NCI-H2029 (cell line): ENCODE results near the gene GNAT3.

ENCODE experiments used
- DNase-seq: peaks from one replicate; lab custom pipeline; 2025; lab: John Stamatoyannopoulos, UW

Gene GNAT3

DNA sequence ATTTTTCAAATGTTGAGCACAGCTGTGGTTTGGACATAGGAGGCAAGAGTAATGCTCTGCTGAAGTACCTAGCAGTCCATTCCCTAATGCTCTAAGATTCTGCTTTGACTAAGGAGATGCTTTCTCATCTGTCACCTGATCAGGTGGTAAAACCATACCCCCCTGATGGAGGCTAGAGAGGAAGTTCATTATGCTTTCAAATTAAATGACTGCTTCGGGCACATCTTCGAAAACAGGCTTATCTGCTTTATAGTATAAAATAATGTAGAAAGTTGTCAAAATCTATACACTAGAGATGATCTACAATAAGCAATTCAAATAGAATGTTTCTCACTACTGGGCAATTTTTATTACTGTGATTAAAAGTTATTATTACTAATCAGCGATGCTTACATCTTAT is at the start of gene GNAT3:
TSS of gene GNAT3 (minus strand) at position 101 of the 400 bp plus-strand sequence. CDS start 138 bp downstream, outside the sequence.
- DNase-seq = no peak

DNA sequence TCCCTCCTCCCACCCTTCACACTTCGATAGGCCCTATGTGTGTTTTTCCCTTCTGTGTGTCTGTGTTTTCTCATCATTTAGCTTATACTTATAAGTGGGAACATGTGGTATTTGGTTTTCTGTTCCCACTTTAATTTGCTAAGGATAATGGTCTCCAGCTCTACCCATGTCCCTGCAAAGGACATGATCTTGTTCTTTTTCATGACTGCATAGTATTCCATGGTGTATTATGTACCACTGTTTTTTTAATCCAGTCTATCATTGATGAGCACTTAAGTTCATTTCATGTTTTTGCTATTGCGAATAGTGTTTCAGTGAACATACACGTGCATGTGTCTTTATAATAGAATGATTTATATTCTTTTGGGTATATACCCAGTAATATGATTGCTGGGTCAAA is 46.3 kb upstream of the GNAT3 start:
- DNase-seq = no peak

DNA sequence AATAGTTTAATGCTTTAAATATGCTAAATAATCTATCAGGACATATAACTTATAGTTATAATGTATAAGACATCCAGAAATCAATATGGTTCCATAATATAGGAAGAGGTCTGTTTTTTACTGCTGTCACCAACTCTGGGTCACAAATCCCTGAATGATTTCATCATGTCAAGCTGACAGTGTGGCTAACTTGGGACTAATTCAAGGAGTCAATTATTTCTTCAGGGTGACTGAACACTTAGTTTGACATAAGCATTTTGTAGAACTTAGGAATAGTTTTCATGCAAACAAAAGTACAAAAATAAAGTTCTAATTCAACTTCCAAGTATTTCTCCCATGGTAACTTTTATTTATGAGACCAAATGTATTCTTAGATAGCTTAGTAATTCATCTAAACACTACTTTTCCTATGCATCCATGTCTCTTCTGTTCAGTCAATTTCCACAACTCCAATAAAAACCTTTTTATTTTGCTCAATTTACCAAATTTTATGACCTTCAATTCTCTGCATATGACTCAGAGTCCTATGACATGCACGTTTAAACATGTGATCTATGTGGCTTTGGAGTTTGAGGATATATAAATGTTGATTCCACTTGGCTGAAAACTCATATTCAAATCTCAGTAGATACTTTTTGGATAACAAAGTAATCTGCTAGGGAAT is 40.3 kb upstream of the GNAT3 start:
- no peak for DNase-seq

DNA sequence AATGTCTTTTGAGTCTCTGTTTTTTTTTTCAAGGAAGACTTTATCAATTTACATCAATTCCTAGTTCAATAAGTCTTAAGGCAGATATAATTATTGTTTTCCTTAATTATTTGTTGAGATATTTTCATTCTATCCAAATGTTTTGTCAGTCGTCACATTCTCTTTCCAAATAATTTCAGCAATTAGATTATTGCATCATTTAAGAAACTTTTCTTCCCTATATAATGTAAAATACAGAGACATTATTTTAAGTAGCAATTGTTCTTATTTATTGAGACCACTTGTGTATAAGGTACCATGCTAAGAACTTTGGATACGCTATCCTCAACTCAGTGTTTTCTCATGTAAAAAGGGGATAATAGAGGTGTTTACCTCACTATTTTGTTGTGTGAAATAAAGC is 38.1 kb upstream of the GNAT3 start:
- DNase-seq = no peak

DNA sequence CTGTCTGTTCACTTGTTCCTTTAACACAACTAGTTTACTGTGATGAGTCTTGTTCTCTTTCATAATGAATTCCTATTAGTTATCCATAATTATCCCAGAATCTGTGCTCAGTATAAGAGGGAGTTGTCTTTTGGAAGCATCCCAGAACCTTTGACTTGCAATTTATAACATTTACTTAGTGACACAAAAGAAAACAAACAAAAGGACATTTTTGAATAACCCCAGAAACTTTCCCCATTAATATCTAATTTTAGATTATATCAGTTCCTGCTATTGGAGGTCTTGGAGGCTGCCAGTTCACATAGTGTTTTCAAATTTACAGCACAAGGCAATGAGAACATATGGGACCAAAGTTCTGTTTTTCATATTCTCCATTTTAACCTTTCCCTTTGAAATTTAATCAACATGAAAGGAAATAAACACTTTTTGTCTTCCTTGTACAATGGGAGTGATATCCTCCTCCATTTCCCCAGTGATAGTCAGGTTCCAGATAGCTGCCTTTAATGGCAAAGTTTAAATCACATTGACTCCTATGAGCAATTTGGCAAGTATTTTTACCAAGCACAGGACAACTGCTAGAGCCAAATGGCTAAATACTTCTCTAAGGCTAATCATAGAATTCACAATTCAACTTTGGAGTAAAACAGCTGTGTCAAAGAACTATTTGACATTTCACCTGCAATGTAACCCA is 37.1 kb upstream of the GNAT3 start:
- no peak for DNase-seq

DNA sequence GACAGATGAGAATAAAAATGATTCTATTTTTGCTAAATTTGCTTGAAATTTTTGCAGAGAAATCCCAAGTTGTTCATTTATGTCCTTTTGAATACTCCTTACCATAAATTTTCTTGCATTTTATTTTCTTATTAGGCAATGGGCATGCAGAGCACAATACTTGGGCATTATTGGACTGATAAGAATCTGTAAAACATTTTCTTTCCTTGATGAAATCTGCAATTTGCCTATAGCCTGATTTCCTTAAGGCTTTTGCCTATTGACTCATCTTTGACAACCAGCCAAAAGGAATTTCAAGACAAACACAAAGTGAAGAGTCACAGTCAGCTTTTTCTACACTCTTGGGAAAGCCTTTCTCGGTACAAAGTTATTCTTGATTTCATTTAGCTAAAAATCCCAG is 30.5 kb upstream of the GNAT3 start:
- DNase-seq = no peak

DNA sequence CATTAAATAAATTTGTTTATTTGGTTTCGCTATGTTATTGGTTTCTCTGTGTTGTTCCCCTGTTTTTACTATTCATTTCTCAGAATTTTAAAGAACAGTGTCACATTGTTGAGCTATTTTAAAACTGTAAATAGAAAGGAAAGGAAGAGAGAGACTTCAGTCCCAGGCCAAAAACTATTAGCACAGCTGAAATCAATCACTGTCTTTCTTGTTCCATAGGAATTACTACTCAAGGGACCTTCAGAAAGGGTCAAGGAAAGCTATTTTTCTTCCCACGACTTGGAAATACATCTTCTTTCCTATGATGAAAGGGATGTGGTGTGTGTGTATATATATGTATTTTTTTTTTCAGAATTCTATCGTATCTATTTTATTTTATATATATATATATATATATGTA is 29.0 kb upstream of the GNAT3 start:
- DNase-seq = no peak

DNA sequence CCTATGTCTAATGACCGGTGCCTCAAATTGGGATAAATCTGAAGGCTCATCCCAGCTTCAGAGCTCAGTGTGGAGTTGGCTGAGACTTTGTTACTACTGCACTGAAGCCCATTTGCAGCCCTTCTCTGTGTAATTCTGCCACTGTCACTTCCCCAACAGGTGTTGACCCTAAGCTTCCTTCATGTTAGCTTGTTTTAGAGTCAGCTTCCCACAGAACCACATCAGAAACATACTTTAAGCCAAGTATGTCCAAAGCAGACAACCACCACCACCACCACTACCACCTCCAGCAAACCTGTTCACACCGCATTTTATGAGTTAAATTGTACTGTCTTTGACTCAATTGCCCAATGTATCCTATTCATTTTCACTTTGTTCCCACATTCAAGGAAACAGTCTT is 25.2 kb upstream of the GNAT3 start:
- no peak for DNase-seq

DNA sequence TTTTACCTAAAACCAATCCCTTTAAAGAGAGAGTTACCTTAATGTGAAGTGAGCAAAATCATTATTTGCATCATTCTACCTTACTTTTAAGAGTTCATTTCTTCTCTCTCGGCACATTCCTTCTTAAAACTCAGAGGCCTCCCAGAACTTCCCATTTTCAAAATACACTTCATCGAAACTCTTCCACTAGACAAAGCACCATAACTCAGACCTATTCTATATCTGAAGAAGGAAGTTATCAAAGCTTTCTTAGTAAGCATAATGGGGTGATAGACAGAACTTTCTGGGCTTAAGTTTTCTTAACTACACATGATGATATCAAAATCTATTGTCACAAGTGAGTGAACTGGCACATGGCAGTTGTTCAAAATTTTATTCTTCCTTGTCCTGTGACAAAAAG is 24.6 kb upstream of the GNAT3 start:
- no peak for DNase-seq

DNA sequence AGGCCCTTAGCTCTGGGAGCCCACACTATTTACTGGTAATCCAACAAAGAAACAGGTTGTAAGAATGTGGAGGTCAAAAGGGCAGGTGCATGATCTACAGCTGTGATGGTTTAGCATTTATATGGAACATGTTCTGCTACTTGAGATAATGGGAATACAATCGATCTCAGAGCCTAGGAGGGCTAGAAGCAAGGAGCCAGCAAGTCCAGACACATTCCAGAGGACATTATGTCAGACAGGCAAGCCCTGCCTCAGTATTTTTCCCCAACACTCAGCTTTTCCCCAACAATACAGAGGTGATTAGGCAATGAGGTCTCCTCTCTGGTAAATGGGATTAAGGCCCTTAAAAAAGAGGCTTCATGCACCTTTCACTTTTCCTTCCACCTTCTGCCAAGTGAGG is 21.4 kb upstream of the GNAT3 start:
- DNase-seq = no peak

DNA sequence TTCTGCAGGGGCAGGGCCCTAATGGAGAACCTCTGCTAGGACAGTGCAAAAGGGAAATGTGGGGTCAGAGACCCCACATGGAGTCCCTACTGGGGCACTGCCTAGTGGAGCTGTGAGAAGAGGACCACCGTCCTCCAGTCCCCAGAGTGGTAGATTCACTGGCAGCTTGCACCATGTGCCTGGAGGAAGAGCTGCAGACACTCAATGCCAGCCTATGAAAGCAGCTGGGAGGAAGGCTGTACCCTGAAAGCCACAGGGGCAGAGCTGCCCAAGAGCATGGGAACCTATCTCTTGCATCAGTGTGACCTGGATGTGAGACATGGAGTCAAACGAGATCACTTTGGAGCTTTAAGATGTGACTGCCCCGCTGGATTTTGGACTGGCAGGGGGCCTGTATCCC is 20.3 kb upstream of the GNAT3 start:
- DNase-seq = no peak

DNA sequence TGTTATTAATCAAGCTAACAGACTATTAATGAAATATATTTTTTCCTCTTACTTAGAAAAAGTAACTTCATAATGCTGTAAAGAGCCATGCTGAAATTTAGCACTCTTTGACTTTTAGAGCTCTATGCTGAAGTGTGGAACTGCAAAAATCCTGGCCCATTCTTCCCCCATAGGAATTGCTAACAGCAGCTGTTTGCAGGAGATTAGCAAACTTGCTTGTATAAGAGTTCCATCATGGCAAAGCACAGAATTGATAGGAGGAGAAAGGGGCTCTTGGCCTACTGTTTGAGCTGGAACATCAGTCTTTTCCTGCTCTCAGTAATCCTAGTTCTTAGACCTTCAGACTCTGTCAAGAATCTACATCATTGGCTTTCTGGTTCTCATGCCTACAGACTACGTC is 18.3 kb upstream of the GNAT3 start:
- DNase-seq = no peak

DNA sequence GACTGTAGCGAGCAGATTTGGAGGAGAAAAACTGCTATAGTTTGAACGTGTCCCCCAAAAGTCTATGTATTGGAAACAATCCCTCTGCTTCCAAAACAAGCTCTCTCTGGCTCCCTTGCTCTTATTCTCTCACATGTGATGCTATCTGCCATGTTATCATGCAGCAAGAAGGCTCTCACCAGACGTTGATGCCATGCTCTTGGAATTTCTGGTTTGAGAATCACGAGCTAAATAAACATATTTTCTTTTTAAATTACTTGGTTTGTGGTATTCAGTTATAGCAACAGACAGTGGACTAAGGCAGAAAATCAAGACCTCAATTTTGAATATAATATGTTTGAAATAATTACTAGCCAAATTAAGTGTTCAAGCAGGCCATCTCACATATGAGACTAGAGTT is 17.5 kb upstream of the GNAT3 start:
- no peak for DNase-seq

DNA sequence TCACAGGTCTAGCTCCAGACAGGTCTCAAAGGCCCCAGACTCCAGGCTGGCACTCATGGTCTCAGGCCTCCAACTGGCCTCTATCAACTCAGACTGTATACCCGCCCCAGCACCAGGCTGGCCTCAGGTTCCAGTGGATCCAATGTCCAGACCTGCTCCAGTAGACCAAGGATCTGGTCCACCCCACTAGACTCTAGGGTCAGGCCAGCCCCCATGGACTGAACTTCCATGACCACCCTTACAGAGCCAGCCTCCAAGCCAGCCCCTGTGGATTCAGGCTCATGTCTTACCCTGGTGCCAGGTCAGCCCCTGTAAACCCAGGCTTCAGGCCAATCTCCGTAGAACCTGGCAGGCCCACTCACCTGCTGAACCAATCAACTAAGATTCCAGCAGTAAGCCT is 16.8 kb upstream of the GNAT3 start:
- no peak for DNase-seq

DNA sequence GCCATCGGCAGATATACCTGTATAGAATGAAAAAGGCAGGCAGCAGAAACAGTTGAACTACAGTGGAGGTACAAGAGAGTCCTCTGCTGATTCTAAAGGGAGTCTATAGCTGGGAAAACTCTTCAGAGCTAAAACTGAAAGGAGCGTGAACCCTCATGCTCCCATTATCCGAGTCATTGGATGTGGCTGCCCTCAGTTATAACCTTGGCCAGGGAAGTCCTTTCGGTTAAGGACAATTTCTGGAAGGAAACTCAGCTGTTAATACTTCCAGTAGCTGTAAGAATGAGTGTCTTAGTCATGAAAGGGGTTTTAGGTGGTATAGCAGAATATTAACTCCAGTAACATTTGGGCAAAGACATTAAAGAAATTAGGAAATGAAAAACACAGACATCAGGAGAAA is 14.6 kb upstream of the GNAT3 start:
- no peak for DNase-seq

DNA sequence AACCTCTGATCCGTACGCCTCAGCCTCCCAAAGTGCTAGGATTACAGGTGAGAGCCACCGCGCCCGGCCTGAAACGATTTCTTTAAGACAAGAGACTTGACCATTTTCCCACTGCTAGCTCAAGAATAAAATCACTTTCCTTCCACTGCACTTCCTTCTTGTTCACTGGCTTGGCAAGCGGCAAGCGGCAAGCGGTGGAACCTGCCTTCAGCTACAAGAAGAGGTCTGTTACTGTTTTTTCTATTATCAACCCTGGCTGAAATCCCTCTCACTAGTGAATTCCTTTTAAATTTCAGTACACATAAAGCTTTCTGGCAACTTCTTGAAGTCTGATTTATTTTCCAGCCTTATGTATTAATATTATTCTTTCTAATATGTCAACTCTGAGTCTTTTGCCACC is 12.8 kb upstream of the GNAT3 start:
- no peak for DNase-seq

DNA sequence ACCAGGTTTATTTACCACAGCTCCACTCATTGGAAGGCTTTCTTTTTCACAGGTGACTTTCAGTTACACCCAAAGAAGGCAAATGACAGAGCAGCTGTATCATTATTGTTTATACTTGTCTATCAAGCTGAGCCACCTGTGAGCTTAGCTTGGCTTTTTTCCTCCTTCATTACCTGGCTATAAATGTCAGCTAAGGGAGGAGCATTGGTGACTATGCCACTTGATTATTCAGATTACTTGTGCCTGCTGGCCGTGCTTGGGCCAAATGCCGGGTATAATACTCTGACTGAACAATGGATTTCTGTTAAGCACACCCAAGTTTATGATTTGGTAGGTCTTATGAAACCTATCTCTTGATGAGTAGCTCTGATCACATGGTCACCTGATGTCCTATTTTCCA is 9.9 kb upstream of the GNAT3 start:
- DNase-seq = no peak

DNA sequence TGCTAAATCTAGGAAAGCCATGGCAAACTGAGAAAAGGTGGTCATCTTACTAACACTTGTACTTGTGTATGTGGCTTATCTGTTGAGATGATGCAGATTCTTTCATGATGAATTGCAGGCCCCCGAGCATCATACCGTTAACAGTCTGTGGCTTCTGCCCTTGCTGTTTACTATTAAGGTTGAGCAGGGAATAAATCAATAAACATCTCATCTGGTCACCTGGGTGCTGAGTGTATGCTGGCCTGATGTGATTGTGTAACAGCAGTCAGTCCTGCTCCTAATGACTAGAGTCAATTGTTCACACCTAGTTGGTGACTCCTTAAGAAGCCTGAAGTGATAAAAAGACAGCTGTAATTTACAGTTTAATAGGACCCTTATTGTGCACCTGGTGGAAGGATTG is 8.3 kb upstream of the GNAT3 start:
- no peak for DNase-seq

DNA sequence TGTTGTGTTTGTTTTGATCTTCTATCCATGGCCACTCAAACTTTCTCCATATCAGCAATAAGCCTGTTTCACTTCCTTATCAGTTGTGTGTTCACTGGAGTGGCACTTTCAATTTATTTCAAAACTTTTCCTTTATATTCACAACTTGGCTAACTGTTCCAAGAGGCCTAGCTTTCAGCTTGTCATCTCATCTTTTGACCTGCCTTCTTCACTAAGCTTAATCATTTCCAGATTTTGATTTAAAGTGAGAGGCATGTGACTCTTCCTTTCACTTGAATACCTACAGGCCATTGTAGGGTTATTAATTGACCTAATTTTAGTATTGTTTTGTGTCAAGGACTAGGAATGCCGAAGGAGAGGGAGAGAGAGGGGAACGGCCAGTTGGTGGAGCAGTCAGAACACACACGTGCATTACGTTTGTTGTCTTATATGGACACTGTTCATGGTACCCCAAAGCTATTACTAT is 5.5 kb upstream of the GNAT3 start:
- no peak for DNase-seq

DNA sequence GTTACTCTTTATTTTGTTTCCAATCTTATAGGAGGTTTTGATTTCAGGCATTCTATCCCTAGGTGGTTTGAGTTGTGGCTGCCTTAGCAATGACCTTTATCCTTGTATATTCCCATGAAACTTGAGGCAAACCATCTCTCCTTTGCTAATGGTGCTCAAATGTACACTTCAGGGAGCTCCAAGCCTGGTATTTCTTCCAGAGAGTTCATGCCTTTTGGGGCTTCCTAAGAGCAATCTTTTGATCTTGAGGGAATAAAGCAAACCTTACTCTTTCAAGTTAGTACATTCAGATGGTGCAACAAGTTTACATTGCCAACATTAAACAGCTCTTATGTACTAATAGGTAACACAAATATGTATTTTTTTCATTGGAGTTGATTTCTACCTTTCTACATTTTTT is 3.4 kb upstream of the GNAT3 start:
- DNase-seq = no peak

DNA sequence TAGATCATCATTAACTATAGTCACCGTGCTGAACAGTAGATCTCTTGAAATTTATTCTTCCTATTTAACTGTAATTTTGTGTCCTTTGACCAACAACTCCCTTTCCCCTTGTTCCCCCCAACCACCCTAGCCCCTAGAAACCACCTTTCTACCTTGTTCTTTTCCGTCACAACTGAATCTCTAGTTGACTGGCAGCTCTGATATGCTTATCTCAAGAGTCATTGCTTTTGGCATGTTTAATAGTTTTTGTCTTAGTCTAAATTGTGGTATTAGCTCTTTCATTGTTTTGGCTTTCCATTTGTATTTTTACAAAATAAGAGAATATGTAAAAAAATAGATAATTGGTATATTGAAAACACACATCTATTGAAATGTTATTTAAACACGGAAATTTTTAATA is 1.8 kb downstream of the GNAT3 start:
- no peak for DNase-seq

DNA sequence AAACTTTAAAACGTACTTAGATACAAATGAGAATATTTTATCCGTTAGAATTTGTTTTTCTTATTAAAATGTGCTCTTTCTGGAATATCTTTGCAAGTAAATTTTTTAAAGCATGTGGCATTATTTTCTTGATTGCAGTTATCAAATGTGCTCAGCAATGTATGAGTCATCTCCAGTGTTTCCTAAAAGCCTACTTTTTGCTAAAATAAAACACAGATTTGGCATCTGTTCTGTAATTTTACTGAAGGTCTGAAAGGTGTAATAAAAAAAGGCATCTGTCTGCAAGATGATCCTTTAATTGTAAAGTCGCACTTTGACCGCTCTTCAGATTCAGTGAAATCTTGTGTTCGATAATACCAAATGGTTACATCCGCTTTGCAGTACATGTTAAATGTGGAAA is 3.4 kb downstream of the GNAT3 start:
- DNase-seq = no peak

DNA sequence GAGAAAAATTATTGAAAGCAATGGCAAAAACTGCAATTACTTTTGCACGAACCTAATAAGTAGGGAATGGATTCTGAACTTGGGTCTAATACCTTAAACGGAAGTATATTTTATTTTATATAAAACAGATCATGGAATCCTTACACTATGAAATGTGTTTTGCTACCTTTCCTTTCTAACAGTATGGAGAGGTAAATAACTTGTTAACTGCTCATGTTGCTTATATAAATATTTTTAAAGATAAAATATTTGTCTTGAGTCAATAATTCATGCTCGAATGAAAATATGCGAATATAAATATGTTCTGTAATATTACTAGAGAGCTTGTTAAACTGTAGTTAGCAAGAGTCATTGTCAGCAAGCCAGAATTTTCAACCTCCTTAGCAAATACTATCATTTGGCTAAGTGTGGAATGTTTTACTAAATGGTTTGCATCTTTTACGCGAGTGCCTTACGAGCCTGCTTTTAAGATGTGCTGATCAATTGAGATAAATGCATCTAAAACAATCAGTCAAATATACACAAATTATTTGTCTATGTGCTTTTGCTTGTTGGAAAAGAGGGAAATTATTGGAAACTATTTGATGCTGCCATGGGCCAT is 5.9 kb downstream of the GNAT3 start:
- DNase-seq = no peak

DNA sequence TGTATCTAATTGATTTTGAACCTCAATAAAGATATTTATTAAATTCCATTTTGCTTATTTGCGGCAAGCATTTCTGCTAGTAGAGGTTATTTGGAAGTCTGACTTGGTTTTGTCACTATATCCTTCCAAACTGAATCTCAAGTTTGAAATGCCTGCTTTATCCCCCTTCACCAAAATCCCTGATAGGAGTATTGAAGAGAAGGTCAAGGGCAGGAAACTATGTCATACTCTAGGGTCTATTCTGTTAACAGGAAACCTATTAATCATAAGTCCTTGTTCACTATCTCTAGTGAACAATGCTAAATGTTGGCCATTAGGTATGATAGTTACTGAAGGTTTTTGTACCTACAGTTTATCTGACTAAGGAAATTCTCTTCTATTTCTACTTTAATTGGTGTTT is 11.5 kb downstream of the GNAT3 start:
- no peak for DNase-seq
